Tibial nerve (tissue), 4 donors: ENCODE data around the gene DMRTA2. TPM values are rescaled to one million over a fixed set of nuclear protein-coding genes. Genes with fewer than 3 reads are reported as not detected.

Experiments used
- DNase-seq, 2 donors: peaks; one replicate each; pipeline ENCODE4 v3.0.0-alpha.2; 2019; ENCODE audit warnings: low spot score in 2 of 2
- H3K27ac ChIP-seq, 4 donors: fragments of 200-600 bp; sonication (generic) in 3 of 4; one replicate each; pipeline ENCODE4 v1.5.1; 2017 to 2019; ENCODE audit warnings: mild to moderate bottlenecking in 1 of 4
- H3K27me3 ChIP-seq, 2 donors: fragments of 200-600 bp; sonication (generic) in 1 of 2; one replicate each; pipeline versions ENCODE4 v1.5.1 to v1.6.0; 2017 to 2019
- H3K36me3 ChIP-seq, 3 donors: fragments of 200-600 bp; sonication (generic); one replicate each; pipeline ENCODE4 v1.5.1; 2018 to 2019
- H3K4me1 ChIP-seq, 4 donors: fragments of 200-600 bp; sonication (generic) in 3 of 4; one replicate each; pipeline ENCODE4 v1.5.1; 2017 to 2019
- H3K4me3 ChIP-seq, 4 donors: fragments of 200-600 bp; sonication (generic) in 3 of 4; one replicate each; pipeline ENCODE4 v1.5.1; 2017 to 2019; ENCODE audit warnings: mild to moderate bottlenecking in 1 of 4, moderate library complexity in 1 of 4
- H3K9me3 ChIP-seq, 4 donors: fragments of 200-600 bp; sonication (generic) in 3 of 4; one replicate each; pipeline ENCODE4 v1.5.1; 2017 to 2019
- CTCF ChIP-seq, 5 experiments: fragments of 200-600 bp in 3 of 5; fragments of 450-650 bp in 2 of 5; sonication (generic) in 3 of 5; IDR thresholded peaks; one replicate each; pipeline ENCODE4 v1.5.1; 2016 to 2019; ENCODE audit warnings: antibody characterized with exemption in 5 of 5, mild to moderate bottlenecking in 3 of 5, moderate library complexity in 2 of 5
- EP300 ChIP-seq, 2 donors: sonication (generic); formaldehyde crosslinking; IDR thresholded peaks; one replicate each; pipeline ENCODE4 v1.6.1; 2017; ENCODE audit warnings: antibody characterized with exemption in 2 of 2, mild to moderate bottlenecking in 1 of 2
- POLR2A ChIP-seq, 2 donors: fragments of 450-650 bp; IDR thresholded peaks; one replicate each; pipeline ENCODE4 v1.6.1; 2017; ENCODE audit warnings: antibody characterized with exemption in 2 of 2, mild to moderate bottlenecking in 2 of 2, moderate library complexity in 2 of 2
- WGBS, 2 donors: methylation state at CpG; one replicate each; pipeline ENCODE4 v1.1.5; 2018; 5-methylcytosine and 5-hydroxymethylcytosine counted together
- total RNA-seq, 4 donors: library from RNA; depleted of rRNA; stranded (reverse); fragments of >200 nt; gene quantifications; one replicate each; pipeline ENCODE4 v1.1.0, GENCODE V29; 2016

The DMRTA2 gene
- total RNA-seq, 4 donors from 2014 or later = not detected

GRCh38 chr1:50417946-50418599, 5.2 kb downstream of the DMRTA2 start:
- H3K9me3 ChIP-seq = peaks cover 0 to 10% (median 0%) of the 10 kb centered on the region in 4 donors
- DNase-seq = no peak
- H3K4me3 ChIP-seq = peak overlapping the region in 2 of 4 donors; percentile 27 to 45
- peaks cover 11 to 97% of the 10 kb centered on the region in 2 donors for H3K27me3 ChIP-seq
- no peaks in the 10 kb centered on the region for H3K36me3 ChIP-seq
- peaks cover 0 to 80% (median 28%) of the 10 kb centered on the region in 4 donors for H3K4me1 ChIP-seq
- WGBS, 2 donors = 12% methylated on average over 19 to 20 of the region's 20 CpGs
- TF ChIP-seq POLR2A (IDR thresholded peaks at IDR 0.05) (no peak), CTCF (IDR thresholded peaks at IDR 0.05) (no peak), EP300 (IDR thresholded peaks at IDR 0.05) (no peak)
- no peak overlapping the region for H3K27ac ChIP-seq

- Histone ChIP-seq H3K27ac (no peak overlapping the region), H3K4me3 (no peak overlapping the region), H3K27me3 (peaks cover 6 to 97% of the 10 kb centered on the region in 2 donors)
Observed at GRCh38 chr1:50417507-50417906, 5.7 kb downstream of the DMRTA2 start.

GRCh38 chr1:50416553-50417453, 6.4 kb downstream of the DMRTA2 start:
- Histone ChIP-seq H3K4me3 (peak overlapping the region in 1 of 4 donors; percentile 4), H3K27ac (no peak overlapping the region), H3K27me3 (peaks cover 5 to 93% of the 10 kb centered on the region in 2 donors), H3K36me3 (no peaks in the 10 kb centered on the region), H3K4me1 (peaks cover 0 to 67% (median 22%) of the 10 kb centered on the region in 4 donors), H3K9me3 (peaks cover 0 to 13% (median 0%) of the 10 kb centered on the region in 4 donors)
- no peak for DNase-seq
- WGBS, 2 donors = 2 to 3% methylated on average over 37 of the region's 46 CpGs
- no peak for TF ChIP-seq EP300 (IDR thresholded peaks at IDR 0.05)
- no peak for TF ChIP-seq POLR2A (IDR thresholded peaks at IDR 0.05)
- TF ChIP-seq CTCF (IDR thresholded peaks at IDR 0.05) = no peak

More at GRCh38 chr1:50417507-50417906, 5.7 kb downstream of the DMRTA2 start:
- Histone ChIP-seq H3K4me1 (peaks cover 0 to 74% (median 22%) of the 10 kb centered on the region in 4 donors), H3K36me3 (no peaks in the 10 kb centered on the region), H3K9me3 (peaks cover 0 to 13% (median 0%) of the 10 kb centered on the region in 4 donors)
- DNase-seq = no peak
- no peak for TF ChIP-seq POLR2A (IDR thresholded peaks at IDR 0.05)
- TF ChIP-seq CTCF (IDR thresholded peaks at IDR 0.05) = no peak
- TF ChIP-seq EP300 (IDR thresholded peaks at IDR 0.05) = no peak
- WGBS, 2 donors = 9% methylated on average over 19 to 23 of the region's 23 CpGs

- Histone ChIP-seq H3K4me3 (no peak overlapping the region), H3K4me1 (peaks cover 0 to 62% (median 21%) of the 10 kb centered on the region in 4 donors), H3K27ac (no peak overlapping the region), H3K27me3 (peaks cover 5 to 86% of the 10 kb centered on the region in 2 donors), H3K9me3 (peaks cover 0 to 13% (median 0%) of the 10 kb centered on the region in 4 donors), H3K36me3 (no peaks in the 10 kb centered on the region)
- 1 to 3% methylated on average over 14 to 17 of the region's 25 CpGs for WGBS, 2 donors
- no peak for TF ChIP-seq CTCF (IDR thresholded peaks at IDR 0.05)
- TF ChIP-seq EP300 (IDR thresholded peaks at IDR 0.05) = no peak
- no peak for TF ChIP-seq POLR2A (IDR thresholded peaks at IDR 0.05)
- DNase-seq = no peak
Observed at GRCh38 chr1:50416150-50416527, 7.1 kb downstream of the DMRTA2 start.
